Coronary artery (tissue), 2 donors: ENCODE data around the gene TSPAN9.
A peak's percentile ranks its signal among the peaks of the same experiment; 100 is the strongest.

Experiments used
- DNase-seq: peaks from one replicate; pipeline ENCODE4 v3.0.0-alpha.2; 2017; ENCODE audit warnings: low spot score
- H3K27ac ChIP-seq, 2 donors: fragments of 200-600 bp; sonication (generic); one replicate each; pipeline ENCODE4 v1.5.1; 2016 to 2019
- H3K4me3 ChIP-seq: fragments of 200-600 bp; sonication (generic); 2 replicates; pipeline ENCODE4 v1.5.1; 2016; ENCODE audit warnings: mild to moderate bottlenecking, moderate library complexity
- TF ChIP-seq, protein P1 (sequence below): fragments of 200-600 bp; sonication (generic); IDR thresholded peaks from one replicate; pipeline ENCODE4 v1.5.1; 2019; ENCODE audit warnings: antibody characterized with exemption

TSPAN9 gene

DNA sequence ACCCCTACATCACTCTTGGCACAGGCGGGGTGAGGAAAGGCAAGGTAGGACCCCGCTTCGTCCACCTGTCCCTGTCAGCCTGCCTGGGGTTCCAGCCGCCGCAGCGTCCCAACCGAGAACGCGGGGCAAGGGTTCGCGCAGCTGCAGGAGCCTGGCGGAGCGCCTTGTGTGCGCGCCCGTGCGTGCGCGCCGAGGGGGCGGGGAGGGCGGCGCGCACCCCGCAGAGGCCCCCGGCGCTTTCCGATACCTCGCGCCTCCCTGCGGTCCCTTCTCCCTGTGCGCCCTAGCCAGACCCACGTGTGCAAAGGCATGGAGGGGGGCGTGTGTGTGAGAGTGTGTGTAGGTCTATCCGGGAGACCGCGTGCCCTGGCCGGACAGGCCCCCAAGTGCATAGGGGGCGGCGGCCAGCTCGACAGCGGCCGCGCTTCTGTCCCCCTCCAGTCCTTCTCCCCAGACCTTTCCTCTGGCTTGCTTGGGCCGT, 122.4 kb downstream of the TSPAN9 start:
- Histone ChIP-seq H3K27ac (no peak overlapping the region), H3K4me3 (peak overlapping the region; percentile 72)
- no peak for DNase-seq
- TF ChIP-seq, protein P1, sequence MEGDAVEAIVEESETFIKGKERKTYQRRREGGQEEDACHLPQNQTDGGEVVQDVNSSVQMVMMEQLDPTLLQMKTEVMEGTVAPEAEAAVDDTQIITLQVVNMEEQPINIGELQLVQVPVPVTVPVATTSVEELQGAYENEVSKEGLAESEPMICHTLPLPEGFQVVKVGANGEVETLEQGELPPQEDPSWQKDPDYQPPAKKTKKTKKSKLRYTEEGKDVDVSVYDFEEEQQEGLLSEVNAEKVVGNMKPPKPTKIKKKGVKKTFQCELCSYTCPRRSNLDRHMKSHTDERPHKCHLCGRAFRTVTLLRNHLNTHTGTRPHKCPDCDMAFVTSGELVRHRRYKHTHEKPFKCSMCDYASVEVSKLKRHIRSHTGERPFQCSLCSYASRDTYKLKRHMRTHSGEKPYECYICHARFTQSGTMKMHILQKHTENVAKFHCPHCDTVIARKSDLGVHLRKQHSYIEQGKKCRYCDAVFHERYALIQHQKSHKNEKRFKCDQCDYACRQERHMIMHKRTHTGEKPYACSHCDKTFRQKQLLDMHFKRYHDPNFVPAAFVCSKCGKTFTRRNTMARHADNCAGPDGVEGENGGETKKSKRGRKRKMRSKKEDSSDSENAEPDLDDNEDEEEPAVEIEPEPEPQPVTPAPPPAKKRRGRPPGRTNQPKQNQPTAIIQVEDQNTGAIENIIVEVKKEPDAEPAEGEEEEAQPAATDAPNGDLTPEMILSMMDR: no peak

DNA sequence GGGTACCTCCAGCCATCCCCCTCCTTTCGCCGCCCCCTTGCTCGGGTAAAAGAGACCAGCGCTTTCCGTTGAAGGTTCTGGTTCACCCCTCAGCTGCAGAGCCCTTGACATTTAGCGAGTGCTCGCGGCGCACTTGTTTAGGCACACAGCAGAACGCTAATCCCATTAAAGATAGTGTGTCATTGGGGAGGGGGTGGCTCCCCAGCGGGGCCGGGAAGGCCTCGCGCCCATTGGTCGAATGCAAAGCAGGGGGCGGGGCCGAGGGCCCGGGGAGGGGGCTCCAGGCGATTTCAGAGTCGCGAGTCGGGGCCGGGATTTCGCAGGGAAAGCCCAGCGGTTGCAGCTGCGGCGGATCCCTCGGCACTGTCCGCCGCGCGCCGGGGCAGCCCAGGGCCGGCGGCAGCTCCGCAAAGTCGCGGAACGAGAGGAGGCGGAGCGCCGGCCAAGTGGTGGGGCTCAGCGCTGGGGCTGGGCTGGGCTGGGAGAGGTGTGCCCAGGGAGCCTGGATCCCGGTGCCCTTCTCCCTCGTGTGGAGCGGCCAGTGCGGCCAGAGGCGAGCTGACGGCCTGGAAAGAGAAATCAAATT, 122.9 kb downstream of the TSPAN9 start:
- no peak for DNase-seq
- TF ChIP-seq, protein P1: no peak

DNA sequence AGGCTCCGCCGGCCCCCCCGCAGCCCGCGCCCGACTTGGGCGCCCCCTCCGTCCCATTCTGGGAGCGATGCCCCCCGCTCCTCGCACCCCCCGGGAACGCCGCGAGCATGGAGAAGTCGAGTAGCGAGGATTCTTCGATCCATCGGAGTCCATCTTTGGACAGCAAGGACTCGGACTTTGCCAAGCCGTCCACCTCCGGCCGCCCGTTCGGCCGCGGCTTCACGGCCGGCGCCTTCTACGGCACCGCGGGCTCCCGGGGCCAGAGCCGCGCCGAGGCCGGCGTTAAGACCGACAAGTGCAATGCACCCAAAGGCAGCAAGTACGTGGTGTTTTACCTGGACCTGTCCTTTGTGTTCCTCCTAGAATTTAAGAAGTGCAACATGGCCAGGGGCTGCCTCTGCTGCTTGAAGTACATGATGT, 123.6 kb downstream of the TSPAN9 start:
- TF ChIP-seq, protein P1: no peak
- Histone ChIP-seq H3K4me3 (peak overlapping the region; percentile 72), H3K27ac (peak overlapping the region in 1 of 2 donors; percentile 18)
- no peak for DNase-seq

More for the DNA sequence above, 122.9 kb downstream of the TSPAN9 start:
- H3K27ac ChIP-seq: peak overlapping the region in 1 of 2 donors; percentile 18
- H3K4me3 ChIP-seq: peak overlapping the region; percentile 72

DNA sequence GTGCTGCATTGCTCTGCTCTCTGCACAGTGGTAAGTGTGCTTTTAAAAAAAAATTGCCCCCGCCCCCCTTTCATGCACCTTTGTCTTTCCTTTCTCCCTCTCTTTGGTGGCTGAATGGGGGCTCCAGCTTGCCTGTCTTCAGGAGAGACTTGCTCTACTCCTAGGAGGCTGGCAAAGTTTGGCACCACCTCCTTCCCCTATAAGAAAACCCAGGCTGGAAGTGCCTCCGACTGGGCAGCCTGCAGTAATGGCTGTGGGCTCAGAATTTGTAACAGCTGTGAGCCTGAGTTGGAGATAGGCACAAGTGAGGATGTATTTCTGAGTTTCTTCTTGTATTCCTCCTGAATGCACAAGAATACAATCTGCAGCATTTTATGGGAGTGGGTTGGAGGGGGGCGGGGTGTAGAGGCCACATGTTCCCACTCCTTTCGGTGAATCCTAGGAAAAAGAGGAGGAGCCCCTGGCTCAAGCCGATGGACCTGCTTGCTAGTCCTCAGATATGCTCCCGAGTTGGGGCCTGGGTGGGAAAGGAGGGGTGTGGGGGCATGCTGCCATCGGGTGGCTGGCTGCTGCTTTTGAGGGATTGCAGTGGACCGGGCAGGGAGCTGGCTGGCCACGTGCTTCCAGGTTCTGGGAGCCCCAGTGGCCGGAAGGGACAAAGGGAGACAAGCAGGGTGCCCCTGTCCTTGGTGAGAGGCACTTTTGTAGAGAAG, 124.3 kb downstream of the TSPAN9 start:
- TF ChIP-seq, protein P1: no peak
- H3K27ac ChIP-seq: no peak overlapping the region
- peak overlapping the region; percentile 72 for H3K4me3 ChIP-seq
- no peak for DNase-seq

DNA sequence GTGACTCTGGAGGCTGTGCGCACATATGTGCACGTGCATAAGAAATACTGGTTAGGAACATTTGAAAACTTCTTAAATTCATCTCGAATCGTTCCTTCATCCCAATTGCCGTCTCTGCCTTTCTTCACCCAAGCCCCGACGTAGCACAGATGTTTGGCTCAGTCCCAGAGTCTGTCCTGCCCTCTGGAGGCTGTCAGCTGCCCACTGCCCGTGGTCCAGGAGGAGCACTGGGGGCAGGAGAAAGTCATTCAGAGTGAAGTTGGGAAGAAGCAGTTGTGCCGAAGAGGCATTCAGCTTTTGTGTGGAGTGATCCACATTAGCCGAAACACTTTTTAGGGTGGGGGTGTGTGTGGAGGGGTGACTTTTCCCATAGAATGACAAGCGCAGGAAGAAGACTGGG, 124.9 kb downstream of the TSPAN9 start:
- no peak overlapping the region for H3K27ac ChIP-seq
- TF ChIP-seq, protein P1: no peak
- DNase-seq: no peak
- no peak overlapping the region for H3K4me3 ChIP-seq

DNA sequence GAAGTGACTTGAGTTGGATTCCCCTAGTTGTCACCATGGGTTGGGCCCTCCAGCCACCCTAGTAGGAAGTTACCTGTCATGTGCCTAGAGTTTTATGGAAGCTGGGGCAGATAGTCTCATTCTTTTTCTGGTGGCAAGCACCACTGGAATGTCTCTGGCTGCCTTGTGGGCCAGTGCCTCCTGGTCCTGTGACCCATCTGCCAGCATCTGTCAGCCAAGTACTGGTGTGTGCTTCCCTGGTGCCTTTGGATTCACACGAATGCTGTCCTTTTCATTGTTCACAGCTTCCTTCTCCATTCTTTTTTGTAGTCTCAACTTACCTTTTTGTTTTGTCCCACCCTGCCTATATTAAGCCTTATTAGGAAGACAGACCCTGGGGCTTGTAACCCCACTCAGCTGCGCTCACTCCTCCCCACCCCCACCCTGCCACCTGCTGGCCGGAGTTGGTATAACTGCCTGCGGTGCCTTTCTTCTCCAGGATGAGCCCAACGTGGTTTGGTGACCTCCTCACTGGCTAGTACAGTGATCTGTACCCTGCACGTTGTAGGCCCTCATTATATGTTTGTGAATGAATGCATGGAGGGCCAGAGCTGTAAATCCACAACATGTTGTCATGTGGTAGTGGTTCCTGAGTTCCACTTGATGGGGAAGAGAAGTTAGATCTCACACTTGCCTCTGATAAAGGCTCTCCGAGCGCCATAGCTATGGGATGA, 125.7 kb downstream of the TSPAN9 start:
- DNase-seq: no peak
- TF ChIP-seq, protein P1: peak; percentile 90
- no peak overlapping the region for H3K27ac ChIP-seq
- H3K4me3 ChIP-seq: no peak overlapping the region
